GM23338 (cell line): Measurements from ENCODE around the gene TASOR2. TPM values are rescaled to one million over a fixed set of nuclear protein-coding genes. Genes with fewer than 3 reads are reported as not detected.

ENCODE experiments used
- ATAC-seq: fragments of 200-7000 bp; cut with Tn5 transposase; 3 replicates; pipeline ENCODE4 v1.9.1; 2020
- DNase-seq: peaks from one replicate; pipeline ENCODE4 v3.0.0-alpha.2; 2015; ENCODE audit warnings: low spot score
- H2AFZ ChIP-seq: fragments of 200-600 bp; sonication (generic); 2 replicates; pipeline ENCODE4 v1.8.0; 2016; ENCODE audit warnings: antibody characterized with exemption, mild to moderate bottlenecking, moderate library complexity
- H3F3A ChIP-seq: fragments of 200-600 bp; sonication (generic); replicated peaks from 2 replicates; pipeline ENCODE4 v1.8.0; 2017; ENCODE audit warnings: antibody characterized with exemption, mixed run types, low read depth
- H3K27ac ChIP-seq: fragments of 200-600 bp; sonication (generic); 2 replicates; pipeline ENCODE4 v1.6.1; 2016; ENCODE audit warnings: low read depth
- H3K27me3 ChIP-seq: fragments of 200-600 bp; sonication (generic); 2 replicates; pipeline ENCODE4 v1.8.0; 2016; ENCODE audit warnings: mild to moderate bottlenecking, mixed run types, moderate library complexity; ENCODE audit not compliant: insufficient read depth
- H3K36me3 ChIP-seq: fragments of 200-600 bp; sonication (generic); 2 replicates; pipeline ENCODE4 v1.8.0; 2016; ENCODE audit warnings: mild to moderate bottlenecking; ENCODE audit not compliant: insufficient read depth
- H3K4me1 ChIP-seq: fragments of 200-600 bp; sonication (generic); 2 replicates; pipeline ENCODE4 v1.8.0; 2016; ENCODE audit warnings: mild to moderate bottlenecking, moderate library complexity; ENCODE audit not compliant: insufficient read depth
- H3K4me2 ChIP-seq: fragments of 200-600 bp; sonication (generic); 2 replicates; pipeline ENCODE4 v1.7.1; 2017; ENCODE audit warnings: mixed run types
- H3K4me3 ChIP-seq: fragments of 200-600 bp; sonication (generic); 2 replicates; pipeline ENCODE4 v1.6.1; 2016; ENCODE audit warnings: mixed run types
- H3K79me2 ChIP-seq: fragments of 200-600 bp; sonication (generic); replicated peaks from 2 replicates; pipeline ENCODE4 v1.8.0; 2017; ENCODE audit warnings: mild to moderate bottlenecking; ENCODE audit not compliant: insufficient read depth
- H3K9me2 ChIP-seq: fragments of 200-600 bp; sonication (generic); 2 replicates; pipeline ENCODE4 v1.8.0; 2017; ENCODE audit not compliant: insufficient read depth
- H4K20me1 ChIP-seq: fragments of 200-600 bp; sonication (generic); replicated peaks from 2 replicates; pipeline ENCODE4 v1.8.0; 2017; ENCODE audit warnings: mild to moderate bottlenecking; ENCODE audit not compliant: insufficient read depth
- H3K27ac Mint-ChIP-seq: 2 replicates; pipeline ENCODE4 v1.8.0; 2020; ENCODE audit warnings: inconsistent platforms, mild to moderate bottlenecking, moderate library complexity, mixed read lengths
- H3K27me3 Mint-ChIP-seq: 3 replicates; pipeline ENCODE4 v1.8.0; 2022; ENCODE audit warnings: low read depth, mild to moderate bottlenecking, moderate library complexity, mixed read lengths, inconsistent platforms; ENCODE audit not compliant: insufficient read depth, poor library complexity
- H3K36me3 Mint-ChIP-seq: 3 replicates; pipeline ENCODE4 v1.8.0; 2021; ENCODE audit warnings: low read depth, mild to moderate bottlenecking, inconsistent platforms, moderate library complexity, mixed read lengths
- H3K4me1 Mint-ChIP-seq: 3 replicates; pipeline ENCODE4 v1.8.0; 2020; ENCODE audit warnings: mild to moderate bottlenecking, inconsistent platforms, mixed read lengths
- H3K4me3 Mint-ChIP-seq: 3 replicates; pipeline ENCODE4 v1.8.0; 2021; ENCODE audit warnings: moderate library complexity, mild to moderate bottlenecking, inconsistent platforms, mixed read lengths
- H3K9me3 Mint-ChIP-seq: 3 replicates; pipeline ENCODE4 v1.8.0; 2020; ENCODE audit warnings: moderate library complexity, mild to moderate bottlenecking, inconsistent platforms, mixed read lengths
- CREB1 ChIP-seq: fragments of 250-450 bp; sonication (Bioruptor Pico); IDR thresholded peaks from 2 replicates; pipeline ENCODE4 v1.5.0; 2020; ENCODE audit warnings: low read depth, mild to moderate bottlenecking, moderate library complexity
- EZH2 ChIP-seq: fragments of 200-600 bp; sonication (generic); IDR thresholded peaks from one replicate; pipeline ENCODE4 v1.8.0; 2017; ENCODE audit warnings: antibody characterized with exemption, mild to moderate bottlenecking, low read depth; ENCODE audit not compliant: unreplicated experiment
- EZH2phosphoT487 ChIP-seq: fragments of 200-600 bp; sonication (generic); IDR thresholded peaks from one replicate; pipeline ENCODE4 v1.8.1; 2018; ENCODE audit warnings: antibody characterized with exemption; ENCODE audit not compliant: unreplicated experiment
- JUNB ChIP-seq: IDR thresholded peaks from one replicate; pipeline ENCODE4 v1.6.1; 2016; ENCODE audit warnings: antibody characterized with exemption; ENCODE audit not compliant: unreplicated experiment
- NANOG ChIP-seq: IDR thresholded peaks from 2 replicates; pipeline ENCODE4 v1.6.1; 2016; ENCODE audit warnings: antibody characterized with exemption, borderline replicate concordance
- POLR2AphosphoS5 ChIP-seq: IDR thresholded peaks from 2 replicates; pipeline ENCODE4 v1.6.1; 2016; ENCODE audit warnings: antibody characterized with exemption, low read depth
- REST ChIP-seq: IDR thresholded peaks from one replicate; pipeline ENCODE4 v1.6.1; 2018; ENCODE audit warnings: antibody characterized with exemption; ENCODE audit not compliant: unreplicated experiment
- STAT1 ChIP-seq: IDR thresholded peaks from one replicate; pipeline ENCODE4 v1.6.1; 2016; ENCODE audit warnings: antibody characterized with exemption; ENCODE audit not compliant: unreplicated experiment
- ZNF114 ChIP-seq: fragments of 250-450 bp; sonication (Bioruptor Pico); IDR thresholded peaks from 2 replicates; pipeline ENCODE4 v1.5.0; 2020; ENCODE audit warnings: mild to moderate bottlenecking, moderate library complexity
- ZNF331 ChIP-seq: fragments of 250-450 bp; sonication (Bioruptor Pico); IDR thresholded peaks from 2 replicates; pipeline ENCODE4 v1.5.0; 2020; ENCODE audit warnings: low read depth, mild to moderate bottlenecking, moderate library complexity
- polyA plus RNA-seq: library from polyadenylated mRNA; unstranded; fragments of >200 nt; fragmentation: Nextera tagmentation; extraction: Ambion mirVana; gene quantifications from 2 replicates; pipeline ENCODE4 v1.2.1, GENCODE V29; 2016
- total RNA-seq: library from RNA; depleted of rRNA; stranded (reverse); fragments of >200 nt; shearing (Covaris generic); gene quantifications from 2 replicates; pipeline ENCODE4 v1.2.3, GENCODE V29; 2014
- TF ChIP-seq, protein P1 (sequence below): IDR thresholded peaks from 2 replicates; pipeline ENCODE4 v1.6.1; 2016; ENCODE audit warnings: antibody characterized with exemption
- TF ChIP-seq, protein P2 (sequence below): fragments of 250-450 bp; sonication (Bioruptor Pico); IDR thresholded peaks from 2 replicates; pipeline ENCODE4 v1.5.0; 2020; ENCODE audit warnings: mild to moderate bottlenecking, moderate library complexity
- TF ChIP-seq, protein P3 (sequence below), 2 experiments: fragments of 200-600 bp in 1 of 2; sonication (generic) in 1 of 2; conservative IDR thresholded peaks; 2 replicates each; pipeline versions ENCODE4 v1.5.1 to v1.6.1; 2016 to 2017; ENCODE audit warnings: antibody characterized with exemption in 2 of 2, low read depth in 2 of 2, mild to moderate bottlenecking in 2 of 2, moderate library complexity in 1 of 2

TASOR2 gene
- total and polyA plus RNA-seq, 2 experiments from 2014 or later: 45.2 to 110 TPM

DNA sequence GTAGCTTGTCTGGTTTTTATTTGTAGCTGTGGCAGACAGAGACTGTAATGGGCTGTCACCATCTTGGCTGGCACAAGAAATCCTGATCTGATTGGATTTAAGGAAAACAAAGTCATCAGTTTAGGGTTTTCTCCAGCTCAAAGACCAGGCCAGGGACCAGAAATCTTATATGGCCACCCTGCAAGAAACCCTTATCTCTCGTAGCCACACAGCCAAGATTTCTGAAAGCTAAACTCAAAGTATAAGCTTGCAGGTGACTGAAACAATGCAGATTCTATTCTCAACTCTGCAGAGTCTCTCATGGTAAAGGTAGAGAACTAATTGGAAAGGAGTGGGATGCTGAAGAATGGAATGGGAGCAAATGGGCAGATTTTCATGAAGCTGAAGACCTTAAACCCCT lies 15.0 kb upstream of the TASOR2 start:
- Histone ChIP-seq H3K4me1 (peaks cover 15% of the 10 kb centered on the region), H3K4me2 (no peak overlapping the region), H3K27me3 (peaks cover 7% of the 10 kb centered on the region; the same call in 1 of the 2 replicates), H3K79me2 (peaks cover 3% of the 10 kb centered on the region; the same call in 1 of the 2 replicates), H3F3A (no peaks in the 10 kb centered on the region), H2AFZ (no peak overlapping the region; the same call in 1 of the 2 replicates), H3K4me3 (no peak overlapping the region), H3K36me3 (no peaks in the 10 kb centered on the region), H3K9me2 (no peaks in the 10 kb centered on the region), H3K27ac (no peak overlapping the region), H4K20me1 (no peaks in the 10 kb centered on the region)
- Mint-ChIP-seq H3K4me3 (no peak overlapping the region), H3K27me3 (peaks cover 10% of the 10 kb centered on the region), H3K4me1 (peaks cover 15% of the 10 kb centered on the region), H3K36me3 (no peaks in the 10 kb centered on the region), H3K27ac (no peak overlapping the region), H3K9me3 (peaks cover 8% of the 10 kb centered on the region; the same call in 2 of the 3 replicates)
- DNase-seq (no peak), ATAC-seq (no peak)
- TF ChIP-seq JUNB (no peak), CREB1 (CRISPR knock-in tag) (no peak), POLR2AphosphoS5 (no peak), NANOG (no peak), STAT1 (no peak), REST (no peak), ZNF114 (CRISPR knock-in tag) (no peak), EZH2phosphoT487 (no peak), EZH2 (no peak), ZNF331 (no peak)
- TF ChIP-seq, protein P1, sequence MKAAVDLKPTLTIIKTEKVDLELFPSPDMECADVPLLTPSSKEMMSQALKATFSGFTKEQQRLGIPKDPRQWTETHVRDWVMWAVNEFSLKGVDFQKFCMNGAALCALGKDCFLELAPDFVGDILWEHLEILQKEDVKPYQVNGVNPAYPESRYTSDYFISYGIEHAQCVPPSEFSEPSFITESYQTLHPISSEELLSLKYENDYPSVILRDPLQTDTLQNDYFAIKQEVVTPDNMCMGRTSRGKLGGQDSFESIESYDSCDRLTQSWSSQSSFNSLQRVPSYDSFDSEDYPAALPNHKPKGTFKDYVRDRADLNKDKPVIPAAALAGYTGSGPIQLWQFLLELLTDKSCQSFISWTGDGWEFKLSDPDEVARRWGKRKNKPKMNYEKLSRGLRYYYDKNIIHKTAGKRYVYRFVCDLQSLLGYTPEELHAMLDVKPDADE: no peak
- TF ChIP-seq, protein P2, sequence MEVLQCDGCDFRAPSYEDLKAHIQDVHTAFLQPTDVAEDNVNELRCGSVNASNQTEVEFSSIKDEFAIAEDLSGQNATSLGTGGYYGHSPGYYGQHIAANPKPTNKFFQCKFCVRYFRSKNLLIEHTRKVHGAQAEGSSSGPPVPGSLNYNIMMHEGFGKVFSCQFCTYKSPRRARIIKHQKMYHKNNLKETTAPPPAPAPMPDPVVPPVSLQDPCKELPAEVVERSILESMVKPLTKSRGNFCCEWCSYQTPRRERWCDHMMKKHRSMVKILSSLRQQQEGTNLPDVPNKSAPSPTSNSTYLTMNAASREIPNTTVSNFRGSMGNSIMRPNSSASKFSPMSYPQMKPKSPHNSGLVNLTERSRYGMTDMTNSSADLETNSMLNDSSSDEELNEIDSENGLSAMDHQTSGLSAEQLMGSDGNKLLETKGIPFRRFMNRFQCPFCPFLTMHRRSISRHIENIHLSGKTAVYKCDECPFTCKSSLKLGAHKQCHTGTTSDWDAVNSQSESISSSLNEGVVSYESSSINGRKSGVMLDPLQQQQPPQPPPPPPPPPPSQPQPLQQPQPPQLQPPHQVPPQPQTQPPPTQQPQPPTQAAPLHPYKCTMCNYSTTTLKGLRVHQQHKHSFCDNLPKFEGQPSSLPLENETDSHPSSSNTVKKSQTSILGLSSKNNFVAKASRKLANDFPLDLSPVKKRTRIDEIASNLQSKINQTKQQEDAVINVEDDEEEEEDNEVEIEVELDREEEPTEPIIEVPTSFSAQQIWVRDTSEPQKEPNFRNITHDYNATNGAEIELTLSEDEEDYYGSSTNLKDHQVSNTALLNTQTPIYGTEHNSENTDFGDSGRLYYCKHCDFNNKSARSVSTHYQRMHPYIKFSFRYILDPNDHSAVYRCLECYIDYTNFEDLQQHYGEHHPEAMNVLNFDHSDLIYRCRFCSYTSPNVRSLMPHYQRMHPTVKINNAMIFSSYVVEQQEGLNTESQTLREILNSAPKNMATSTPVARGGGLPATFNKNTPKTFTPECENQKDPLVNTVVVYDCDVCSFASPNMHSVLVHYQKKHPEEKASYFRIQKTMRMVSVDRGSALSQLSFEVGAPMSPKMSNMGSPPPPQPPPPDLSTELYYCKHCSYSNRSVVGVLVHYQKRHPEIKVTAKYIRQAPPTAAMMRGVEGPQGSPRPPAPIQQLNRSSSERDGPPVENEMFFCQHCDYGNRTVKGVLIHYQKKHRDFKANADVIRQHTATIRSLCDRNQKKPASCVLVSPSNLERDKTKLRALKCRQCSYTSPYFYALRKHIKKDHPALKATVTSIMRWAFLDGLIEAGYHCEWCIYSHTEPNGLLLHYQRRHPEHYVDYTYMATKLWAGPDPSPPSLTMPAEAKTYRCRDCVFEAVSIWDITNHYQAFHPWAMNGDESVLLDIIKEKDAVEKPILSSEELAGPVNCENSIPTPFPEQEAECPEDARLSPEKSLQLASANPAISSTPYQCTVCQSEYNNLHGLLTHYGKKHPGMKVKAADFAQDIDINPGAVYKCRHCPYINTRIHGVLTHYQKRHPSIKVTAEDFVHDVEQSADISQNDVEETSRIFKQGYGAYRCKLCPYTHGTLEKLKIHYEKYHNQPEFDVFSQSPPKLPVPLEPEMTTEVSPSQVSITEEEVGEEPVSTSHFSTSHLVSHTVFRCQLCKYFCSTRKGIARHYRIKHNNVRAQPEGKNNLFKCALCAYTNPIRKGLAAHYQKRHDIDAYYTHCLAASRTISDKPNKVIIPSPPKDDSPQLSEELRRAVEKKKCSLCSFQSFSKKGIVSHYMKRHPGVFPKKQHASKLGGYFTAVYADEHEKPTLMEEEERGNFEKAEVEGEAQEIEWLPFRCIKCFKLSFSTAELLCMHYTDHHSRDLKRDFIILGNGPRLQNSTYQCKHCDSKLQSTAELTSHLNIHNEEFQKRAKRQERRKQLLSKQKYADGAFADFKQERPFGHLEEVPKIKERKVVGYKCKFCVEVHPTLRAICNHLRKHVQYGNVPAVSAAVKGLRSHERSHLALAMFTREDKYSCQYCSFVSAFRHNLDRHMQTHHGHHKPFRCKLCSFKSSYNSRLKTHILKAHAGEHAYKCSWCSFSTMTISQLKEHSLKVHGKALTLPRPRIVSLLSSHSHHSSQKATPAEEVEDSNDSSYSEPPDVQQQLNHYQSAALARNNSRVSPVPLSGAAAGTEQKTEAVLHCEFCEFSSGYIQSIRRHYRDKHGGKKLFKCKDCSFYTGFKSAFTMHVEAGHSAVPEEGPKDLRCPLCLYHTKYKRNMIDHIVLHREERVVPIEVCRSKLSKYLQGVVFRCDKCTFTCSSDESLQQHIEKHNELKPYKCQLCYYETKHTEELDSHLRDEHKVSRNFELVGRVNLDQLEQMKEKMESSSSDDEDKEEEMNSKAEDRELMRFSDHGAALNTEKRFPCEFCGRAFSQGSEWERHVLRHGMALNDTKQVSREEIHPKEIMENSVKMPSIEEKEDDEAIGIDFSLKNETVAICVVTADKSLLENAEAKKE: no peak
- TF ChIP-seq, protein P3, sequence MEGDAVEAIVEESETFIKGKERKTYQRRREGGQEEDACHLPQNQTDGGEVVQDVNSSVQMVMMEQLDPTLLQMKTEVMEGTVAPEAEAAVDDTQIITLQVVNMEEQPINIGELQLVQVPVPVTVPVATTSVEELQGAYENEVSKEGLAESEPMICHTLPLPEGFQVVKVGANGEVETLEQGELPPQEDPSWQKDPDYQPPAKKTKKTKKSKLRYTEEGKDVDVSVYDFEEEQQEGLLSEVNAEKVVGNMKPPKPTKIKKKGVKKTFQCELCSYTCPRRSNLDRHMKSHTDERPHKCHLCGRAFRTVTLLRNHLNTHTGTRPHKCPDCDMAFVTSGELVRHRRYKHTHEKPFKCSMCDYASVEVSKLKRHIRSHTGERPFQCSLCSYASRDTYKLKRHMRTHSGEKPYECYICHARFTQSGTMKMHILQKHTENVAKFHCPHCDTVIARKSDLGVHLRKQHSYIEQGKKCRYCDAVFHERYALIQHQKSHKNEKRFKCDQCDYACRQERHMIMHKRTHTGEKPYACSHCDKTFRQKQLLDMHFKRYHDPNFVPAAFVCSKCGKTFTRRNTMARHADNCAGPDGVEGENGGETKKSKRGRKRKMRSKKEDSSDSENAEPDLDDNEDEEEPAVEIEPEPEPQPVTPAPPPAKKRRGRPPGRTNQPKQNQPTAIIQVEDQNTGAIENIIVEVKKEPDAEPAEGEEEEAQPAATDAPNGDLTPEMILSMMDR (conservative IDR thresholded peaks at IDR 0.05; ENCODE audit: low read depth in 2 of 2): no peak
